ENCODE results near the gene RNASEH2A. TPM values are rescaled to one million over a fixed set of nuclear protein-coding genes. Genes with fewer than 3 reads are reported as not detected.
A peak's percentile ranks its signal among the peaks of the same experiment; 100 is the strongest.

Gene RNASEH2A
- total RNA-seq, 6 donors from 2014 or later: 4.2 to 7.6 (median 5.6) TPM

GRCh38 chr19:12777217-12778016, 29.0 kb upstream of the RNASEH2A start:
- H3K9me3 ChIP-seq: no peaks in the 10 kb centered on the region
- H3K27me3 ChIP-seq: no peaks in the 10 kb centered on the region
- ATAC-seq (ENCODE audit: low FRiP score in 2 of 2) (peak; percentile 77 to 81), DNase-seq (peak; percentile 87 to 97)
- H3K4me1 ChIP-seq: peaks cover 41 to 62% (median 44%) of the 10 kb centered on the region in 4 donors
- peaks cover 0 to 2% (median 0%) of the 10 kb centered on the region in 4 donors for H3K36me3 ChIP-seq
- H3K27ac ChIP-seq: peak overlapping the region; percentile 93 to 99 (median 97)
- TF ChIP-seq POLR2AphosphoS5 (IDR thresholded peaks at IDR 0.05): peak; percentile 58 to 68
- peak; percentile 91 to 97 (median 96) for TF ChIP-seq CTCF (IDR thresholded peaks at IDR 0.05)
- TF ChIP-seq EP300 (IDR thresholded peaks at IDR 0.05): peak in 1 of 4 donors; percentile 18
- no peak for TF ChIP-seq POLR2A (IDR thresholded peaks at IDR 0.05)
- WGBS, 2 donors: 10 to 12% methylated on average over 42 to 43 of the region's 43 CpGs
- H3K4me3 ChIP-seq: peak overlapping the region; percentile 54 to 66 (median 61)

- DNase-seq (peak; percentile 86 to 89), ATAC-seq (ENCODE audit: low FRiP score in 2 of 2) (peak; percentile 44 to 64)
- Histone ChIP-seq H3K36me3 (no peaks in the 10 kb centered on the region), H3K4me1 (peaks cover 46 to 70% (median 50%) of the 10 kb centered on the region in 4 donors), H3K27me3 (no peaks in the 10 kb centered on the region), H3K4me3 (peak overlapping the region; percentile 54 to 66 (median 61)), H3K9me3 (no peaks in the 10 kb centered on the region), H3K27ac (peak overlapping the region; percentile 93 to 99 (median 97))
- 2 to 5% methylated on average over 19 to 41 of the region's 44 CpGs for WGBS, 2 donors
- TF ChIP-seq POLR2A (IDR thresholded peaks at IDR 0.05): peak in 1 of 4 donors; percentile 67
- peak in 1 of 4 donors; percentile 33 for TF ChIP-seq EP300 (IDR thresholded peaks at IDR 0.05)
- peak in 1 of 6 experiments; percentile 18 for TF ChIP-seq CTCF (IDR thresholded peaks at IDR 0.05)
- peak; percentile 61 to 86 for TF ChIP-seq POLR2AphosphoS5 (IDR thresholded peaks at IDR 0.05)
Observed at GRCh38 chr19:12778017-12778904, 28.1 kb upstream of the RNASEH2A start.

- Histone ChIP-seq H3K4me1 (peaks cover 51 to 76% (median 56%) of the 10 kb centered on the region in 4 donors), H3K9me3 (no peaks in the 10 kb centered on the region), H3K36me3 (no peaks in the 10 kb centered on the region), H3K27ac (peak overlapping the region; percentile 93 to 99 (median 97)), H3K27me3 (no peaks in the 10 kb centered on the region), H3K4me3 (peak overlapping the region in 3 of 4 donors; percentile 54 to 66 (median 62))
- 40 to 60% methylated on average over 2 to 6 of the region's 6 CpGs for WGBS, 2 donors
- ATAC-seq (ENCODE audit: low FRiP score in 2 of 2): no peak
- DNase-seq: no peak
- TF ChIP-seq CTCF (IDR thresholded peaks at IDR 0.05) (no peak), EP300 (IDR thresholded peaks at IDR 0.05) (no peak), POLR2AphosphoS5 (IDR thresholded peaks at IDR 0.05) (no peak), POLR2A (IDR thresholded peaks at IDR 0.05) (no peak)
Observed at GRCh38 chr19:12778905-12779161, 27.6 kb upstream of the RNASEH2A start.

- TF ChIP-seq CTCF (IDR thresholded peaks at IDR 0.05) (no peak), EP300 (IDR thresholded peaks at IDR 0.05) (peak in 3 of 4 donors; percentile 46 to 84 (median 63)), POLR2AphosphoS5 (IDR thresholded peaks at IDR 0.05) (peak; percentile 49 to 89), POLR2A (IDR thresholded peaks at IDR 0.05) (no peak)
- WGBS, 2 donors: 60 to 67% methylated on average over 13 to 15 of the region's 15 CpGs
- H3K4me3 ChIP-seq: peak overlapping the region in 2 of 4 donors; percentile 62 to 66
- ATAC-seq (ENCODE audit: low FRiP score in 2 of 2) (peak in 1 of 2 donors; percentile 26), DNase-seq (peak; percentile 62 to 80)
- no peaks in the 10 kb centered on the region for H3K36me3 ChIP-seq
- no peaks in the 10 kb centered on the region for H3K9me3 ChIP-seq
- H3K27me3 ChIP-seq: no peaks in the 10 kb centered on the region
- H3K27ac ChIP-seq: peak overlapping the region; percentile 93 to 99 (median 97)
- peaks cover 57 to 79% (median 61%) of the 10 kb centered on the region in 4 donors for H3K4me1 ChIP-seq
Observed at GRCh38 chr19:12779162-12779993, 27.0 kb upstream of the RNASEH2A start.

All from upper lobe of left lung (tissue), 6 donors.